Measurements from ENCODE around the gene KCNJ16. TPM values are rescaled to one million over a fixed set of nuclear protein-coding genes. Genes with fewer than 3 reads are reported as not detected.

The KCNJ16 gene
- total RNA-seq, 1 donor from 2014 or later, result 0.23 TPM

GRCh38 chr17:70144260-70144846 lies 69.3 kb downstream of the KCNJ16 start:
- H3K27me3 Mint-ChIP-seq (ENCODE audit: unreplicated experiment), result peaks cover 2% of the 10 kb centered on the region
- H3K27ac Mint-ChIP-seq (ENCODE audit: unreplicated experiment), result no peak overlapping the region
- DNase-seq (ENCODE audit: low spot score), result no peak
- H3K36me3 Mint-ChIP-seq (ENCODE audit: low read depth, unreplicated experiment), result no peaks in the 10 kb centered on the region
- peak; percentile 80 for TF ChIP-seq CTCF (IDR thresholded peaks at IDR 0.05; ENCODE audit: unreplicated experiment)
- H3K9me3 Mint-ChIP-seq (ENCODE audit: unreplicated experiment), result no peaks in the 10 kb centered on the region
- no peak overlapping the region for H3K4me3 Mint-ChIP-seq (ENCODE audit: unreplicated experiment)
- H3K4me1 Mint-ChIP-seq (ENCODE audit: unreplicated experiment), result no peaks in the 10 kb centered on the region

GRCh38 chr17:70153210-70153609 lies 78.2 kb downstream of the KCNJ16 start:
- H3K27me3 Mint-ChIP-seq (ENCODE audit: unreplicated experiment), result peaks cover 2% of the 10 kb centered on the region
- H3K4me1 Mint-ChIP-seq (ENCODE audit: unreplicated experiment), result peaks cover 9% of the 10 kb centered on the region
- no peaks in the 10 kb centered on the region for H3K36me3 Mint-ChIP-seq (ENCODE audit: low read depth, unreplicated experiment)
- no peak overlapping the region for H3K4me3 Mint-ChIP-seq (ENCODE audit: unreplicated experiment)
- no peak for TF ChIP-seq CTCF (IDR thresholded peaks at IDR 0.05; ENCODE audit: unreplicated experiment)
- no peak for DNase-seq (ENCODE audit: low spot score)
- no peak overlapping the region for H3K27ac Mint-ChIP-seq (ENCODE audit: unreplicated experiment)
- no peaks in the 10 kb centered on the region for H3K9me3 Mint-ChIP-seq (ENCODE audit: unreplicated experiment)

- Mint-ChIP-seq H3K4me3 (ENCODE audit: unreplicated experiment) (no peak overlapping the region), H3K36me3 (ENCODE audit: low read depth, unreplicated experiment) (no peaks in the 10 kb centered on the region), H3K4me1 (ENCODE audit: unreplicated experiment) (peaks cover 15% of the 10 kb centered on the region), H3K9me3 (ENCODE audit: unreplicated experiment) (no peaks in the 10 kb centered on the region), H3K27me3 (ENCODE audit: unreplicated experiment) (no peaks in the 10 kb centered on the region), H3K27ac (ENCODE audit: unreplicated experiment) (no peak overlapping the region)
- no peak for DNase-seq (ENCODE audit: low spot score)
- TF ChIP-seq CTCF (IDR thresholded peaks at IDR 0.05; ENCODE audit: unreplicated experiment), result no peak
Measured at GRCh38 chr17:70157151-70157550, 82.1 kb downstream of the KCNJ16 start.

GRCh38 chr17:70158180-70158579 lies 83.2 kb downstream of the KCNJ16 start:
- Mint-ChIP-seq H3K4me3 (ENCODE audit: unreplicated experiment) (no peak overlapping the region), H3K36me3 (ENCODE audit: low read depth, unreplicated experiment) (no peaks in the 10 kb centered on the region), H3K9me3 (ENCODE audit: unreplicated experiment) (no peaks in the 10 kb centered on the region), H3K27me3 (ENCODE audit: unreplicated experiment) (no peaks in the 10 kb centered on the region), H3K27ac (ENCODE audit: unreplicated experiment) (no peak overlapping the region), H3K4me1 (ENCODE audit: unreplicated experiment) (peaks cover 15% of the 10 kb centered on the region)
- no peak for DNase-seq (ENCODE audit: low spot score)
- TF ChIP-seq CTCF (IDR thresholded peaks at IDR 0.05; ENCODE audit: unreplicated experiment), result no peak

- Mint-ChIP-seq H3K4me3 (ENCODE audit: unreplicated experiment) (no peak overlapping the region), H3K36me3 (ENCODE audit: low read depth, unreplicated experiment) (no peaks in the 10 kb centered on the region), H3K27ac (ENCODE audit: unreplicated experiment) (no peak overlapping the region), H3K4me1 (ENCODE audit: unreplicated experiment) (peaks cover 15% of the 10 kb centered on the region), H3K27me3 (ENCODE audit: unreplicated experiment) (no peaks in the 10 kb centered on the region), H3K9me3 (ENCODE audit: unreplicated experiment) (no peaks in the 10 kb centered on the region)
- no peak for DNase-seq (ENCODE audit: low spot score)
- TF ChIP-seq CTCF (IDR thresholded peaks at IDR 0.05; ENCODE audit: unreplicated experiment), result no peak
Measured at GRCh38 chr17:70158591-70158990, 83.6 kb downstream of the KCNJ16 start.
